Fibroblast of pulmonary artery (primary cell): ENCODE data around the gene PSMB10.
A peak's percentile ranks its signal among the peaks of the same experiment; 100 is the strongest.

Source experiments
- DNase-seq: peaks from one replicate; pipeline ENCODE4 v3.0.0-alpha.2; 2010; ENCODE audit warnings: low read depth
- H3K4me3 ChIP-seq: replicated peaks from 2 replicates; pipeline ENCODE4 v1.5.1; 2011; ENCODE audit warnings: low read depth, mild to moderate bottlenecking, control low read depth, low read length, moderate library complexity
- CTCF ChIP-seq: IDR thresholded peaks from 2 replicates; pipeline ENCODE4 v1.5.1; 2011; ENCODE audit warnings: mild to moderate bottlenecking, control low read depth, low read length, inconsistent platforms; ENCODE audit errors: missing control alignments

The PSMB10 gene

GRCh38 chr16:67936124-67936879 lies at the start of gene PSMB10:
Gene PSMB10 (minus strand): TSS chr16:67936850. CDS start chr16:67936749, 101 bp downstream.
- peak within 1 kb of the TSS; percentile 95 for H3K4me3 ChIP-seq
- TF ChIP-seq CTCF: no peak
- DNase-seq: peak; percentile 32

GRCh38 chr16:67982011-67982696 lies 45.5 kb upstream of the PSMB10 start:
- TF ChIP-seq CTCF: no peak
- no peak overlapping the region for H3K4me3 ChIP-seq
- DNase-seq: no peak

GRCh38 chr16:67979955-67980678 lies 43.5 kb upstream of the PSMB10 start, which contains the start of gene DPEP3:
Gene DPEP3 (minus strand): TSS chr16:67980499. CDS start chr16:67980380, 119 bp downstream.
- DNase-seq: no peak
- TF ChIP-seq CTCF: peak; percentile 33

GRCh38 chr16:67977469-67978227 lies 41.0 kb upstream of the PSMB10 start:
- no peak for DNase-seq
- TF ChIP-seq CTCF: no peak
- no peak overlapping the region for H3K4me3 ChIP-seq

More at GRCh38 chr16:67979955-67980678, 43.5 kb upstream of the PSMB10 start, which contains the start of gene DPEP3:
- no peak within 1 kb of the TSS for H3K4me3 ChIP-seq

- H3K4me3 ChIP-seq: no peak overlapping the region
- DNase-seq: no peak
- no peak for TF ChIP-seq CTCF
Measured at GRCh38 chr16:67977005-67977404, 40.4 kb upstream of the PSMB10 start.

- H3K4me3 ChIP-seq: no peak overlapping the region
- TF ChIP-seq CTCF: no peak
- DNase-seq: no peak
Measured at GRCh38 chr16:67976205-67976604, 39.6 kb upstream of the PSMB10 start.
